ENCODE measurements around the gene SMIM32. TPM values are rescaled to one million over a fixed set of nuclear protein-coding genes. Genes with fewer than 3 reads are reported as not detected.
A peak's percentile ranks its signal among the peaks of the same experiment; 100 is the strongest.

Gene SMIM32
- total and polyA plus RNA-seq, 2 experiments from 2014 or later: 1.9 to 3.9 TPM

GRCh38 chr5:136205061-136205702 lies 12.2 kb upstream of the SMIM32 start:
- Histone ChIP-seq H3K27me3 (no peaks in the 10 kb centered on the region), H3K4me3 (no peak overlapping the region), H3K9me3 (ENCODE audit: low read depth) (no peaks in the 10 kb centered on the region), H2AFZ (no peak overlapping the region), H3K27ac (no peak overlapping the region), H4K20me1 (ENCODE audit: insufficient read depth, poor library complexity, severe bottlenecking) (no peaks in the 10 kb centered on the region), H3K4me2 (no peak overlapping the region), H3K36me3 (replicated peaks; ENCODE audit: insufficient read depth, low read depth) (no peaks in the 10 kb centered on the region), H3K4me1 (ENCODE audit: insufficient read depth) (no peaks in the 10 kb centered on the region), H3K79me2 (no peaks in the 10 kb centered on the region), H3K9me2 (replicated peaks; ENCODE audit: insufficient read depth) (no peaks in the 10 kb centered on the region)
- WGBS (ENCODE audit: low lambda C conversion rate, missing lambda C conversion rate): 97% methylated on average over 8 of the region's 8 CpGs
- no peak for TF ChIP-seq CTCF (IDR thresholded peaks at IDR 0.05; ENCODE audit: poor library complexity)
- DNase-seq (ENCODE audit: low spot score): no peak

DNA sequence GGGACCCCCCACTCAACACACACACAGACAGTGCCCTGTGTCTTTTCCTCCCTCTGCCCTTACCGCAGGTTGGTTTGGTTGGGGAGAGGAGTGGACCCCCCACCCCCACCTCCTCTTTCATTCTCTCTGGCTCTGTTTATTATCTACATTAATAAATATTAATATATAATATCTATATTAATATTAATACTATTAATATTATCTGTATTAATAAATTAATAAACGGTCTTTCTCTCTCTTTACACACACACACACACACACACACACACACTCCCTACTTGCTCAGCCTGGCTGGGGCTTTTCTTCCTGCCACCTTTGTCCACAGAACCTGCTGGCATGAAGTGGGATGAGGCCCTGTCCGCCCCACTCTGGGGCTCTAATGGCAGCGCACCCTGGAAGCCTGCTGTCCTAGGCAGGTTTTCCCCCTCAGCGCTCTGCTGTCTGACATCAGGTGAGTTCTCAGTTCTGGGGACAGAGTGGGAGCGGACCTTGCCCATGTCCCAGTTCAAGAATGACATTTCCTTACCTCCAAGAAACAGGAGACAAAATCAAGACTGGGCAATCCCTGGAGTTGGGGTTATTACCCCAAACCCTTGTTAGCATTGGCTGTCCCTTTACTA lies 10.5 kb upstream of the SMIM32 start:
- DNase-seq (ENCODE audit: low spot score): no peak
- Histone ChIP-seq H3K4me2 (no peak overlapping the region), H3K27ac (no peak overlapping the region), H3K4me1 (ENCODE audit: insufficient read depth) (no peaks in the 10 kb centered on the region), H2AFZ (no peak overlapping the region), H3K9me3 (ENCODE audit: low read depth) (no peaks in the 10 kb centered on the region), H3K79me2 (no peaks in the 10 kb centered on the region), H3K4me3 (no peak overlapping the region), H4K20me1 (ENCODE audit: insufficient read depth, poor library complexity, severe bottlenecking) (no peaks in the 10 kb centered on the region), H3K27me3 (no peaks in the 10 kb centered on the region), H3K36me3 (replicated peaks; ENCODE audit: insufficient read depth, low read depth) (no peaks in the 10 kb centered on the region), H3K9me2 (replicated peaks; ENCODE audit: insufficient read depth) (no peaks in the 10 kb centered on the region)
- 96% methylated on average over 6 of the region's 6 CpGs for WGBS (ENCODE audit: low lambda C conversion rate, missing lambda C conversion rate)
- TF ChIP-seq CTCF (IDR thresholded peaks at IDR 0.05; ENCODE audit: poor library complexity) (no peak), EZH2phosphoT487 (IDR thresholded peaks at IDR 0.05; ENCODE audit: low read depth, severe bottlenecking, unreplicated experiment) (no peak), EZH2 (IDR thresholded peaks at IDR 0.05; ENCODE audit: borderline replicate concordance) (no peak)

DNA sequence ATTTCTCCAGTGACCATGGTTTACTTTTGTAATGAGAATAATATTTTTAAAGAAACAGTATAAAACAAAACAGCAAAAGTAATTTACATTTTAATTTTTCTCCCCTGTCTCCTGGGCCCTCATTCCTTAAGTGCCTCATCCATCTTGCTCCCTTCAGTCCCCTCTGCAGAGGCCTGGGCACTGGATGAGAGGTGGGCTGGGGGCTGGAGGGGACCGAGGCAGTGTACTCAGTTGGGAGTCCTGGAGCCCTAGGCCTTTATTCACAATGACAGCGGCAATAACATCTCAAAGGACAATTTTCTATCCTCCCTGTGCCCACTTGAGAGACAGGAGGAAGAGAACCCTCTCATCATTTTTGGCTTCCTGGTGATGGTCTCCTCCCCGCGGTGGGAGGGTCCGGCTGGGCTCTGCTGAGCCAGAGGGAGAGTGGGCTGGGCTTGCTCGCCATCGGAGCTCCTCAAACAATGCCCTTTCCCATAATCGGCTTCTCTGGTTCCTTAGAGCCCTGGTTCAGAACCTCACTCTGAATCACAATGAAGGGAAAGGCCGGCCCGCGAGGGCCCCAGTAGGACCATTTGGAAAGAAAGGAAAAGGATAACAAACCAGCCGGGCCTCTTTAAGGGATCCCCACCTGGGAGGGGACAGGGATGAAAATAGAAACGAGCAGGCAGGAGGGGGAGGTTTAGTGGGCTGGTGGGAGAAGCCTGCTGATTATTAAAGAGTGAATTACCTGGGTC lies 9.7 kb upstream of the SMIM32 start:
- 24% methylated on average over 13 of the region's 13 CpGs for WGBS (ENCODE audit: low lambda C conversion rate, missing lambda C conversion rate)
- no peaks in the 10 kb centered on the region for H3K27me3 ChIP-seq
- no peak overlapping the region for H3K27ac ChIP-seq
- no peaks in the 10 kb centered on the region for H3K9me3 ChIP-seq (ENCODE audit: low read depth)
- peak overlapping the region; percentile 3 for H3K4me2 ChIP-seq
- H4K20me1 ChIP-seq (ENCODE audit: insufficient read depth, poor library complexity, severe bottlenecking): no peaks in the 10 kb centered on the region
- no peaks in the 10 kb centered on the region for H3K36me3 ChIP-seq (replicated peaks; ENCODE audit: insufficient read depth, low read depth)
- H3K4me1 ChIP-seq (ENCODE audit: insufficient read depth): no peaks in the 10 kb centered on the region
- DNase-seq (ENCODE audit: low spot score): no peak
- no peak overlapping the region for H2AFZ ChIP-seq
- TF ChIP-seq EZH2phosphoT487 (IDR thresholded peaks at IDR 0.05; ENCODE audit: low read depth, severe bottlenecking, unreplicated experiment): no peak
- TF ChIP-seq EZH2 (IDR thresholded peaks at IDR 0.05; ENCODE audit: borderline replicate concordance): no peak
- no peak for TF ChIP-seq CTCF (IDR thresholded peaks at IDR 0.05; ENCODE audit: poor library complexity)
- H3K79me2 ChIP-seq: no peaks in the 10 kb centered on the region
- no peaks in the 10 kb centered on the region for H3K9me2 ChIP-seq (replicated peaks; ENCODE audit: insufficient read depth)
- no peak overlapping the region for H3K4me3 ChIP-seq
